Measurements from ENCODE around the gene MINK1. TPM values are rescaled to one million over a fixed set of nuclear protein-coding genes. Genes with fewer than 3 reads are reported as not detected.

MINK1 gene
- total and polyA plus RNA-seq, 10 of the 15 experiments (the other 5 are each of a cell fraction or from before 2014, with no cell fraction given): 0.08 to 55.6 (median 15.0) TPM

- in situ Hi-C loops (cut with MboI) (no loop called here), intact Hi-C loops (cut with micrococcal nuclease; ENCODE audit: unreplicated experiment) (no loop called here)
- H2AFZ ChIP-seq (ENCODE audit: control insufficient read depth, low read depth, low read length): no peak overlapping the region
- no TSS peak for BruUV-seq (replicated peaks)
- H4K20me1 ChIP-seq (ENCODE audit: control insufficient read depth, insufficient read depth): peaks cover 5% of the 10 kb centered on the region
- no peaks in the 10 kb centered on the region for H3K27me3 ChIP-seq (replicated peaks in 1 of 2; ENCODE audit: control insufficient read depth in 2 of 2, insufficient read depth in 2 of 2, low read length in 1 of 2)
- ChIA-PET CTCF (interaction anchor here (1.2 to 2.4 kb wide), 2 partner anchors 36 to 116 kb away, joined by 3 to 12 read pairs; no protein-coding TSS in a partner anchor), SMC1A (ENCODE audit: uncharacterized antibody, unreplicated experiment) (interaction anchor here (0.6 to 7.1 kb wide), 5 partner anchors 12 to 41 kb away, joined by 3 to 50 read pairs (median 4); partner anchors contain the start of gene SPAG7), RAD21 (ENCODE audit: unreplicated experiment) (interaction anchor here (9.8 kb wide), 1 partner anchor 20 kb away, joined by 73 read pairs; the partner anchor contains the start of gene SPAG7), POLR2A (interaction anchor here (0.6 to 17.5 kb wide), 3 partner anchors 20 to 72 kb away, joined by 5 to 272 read pairs (median 5); partner anchors contain the start of genes INCA1, KIF1C and SPAG7)
- 0% methylated on average over 7 of the region's 7 CpGs for WGBS (ENCODE audit: insufficient coverage, insufficient replicate concordance, low lambda C conversion rate, missing lambda C conversion rate)
- peak overlapping the region; percentile 100 for H3K27ac ChIP-seq (ENCODE audit: control insufficient read depth, insufficient read depth)
- ATAC-seq (peak; percentile 58), FAIRE-seq (peak; percentile 84), DNase-seq (ENCODE audit: low read depth, low spot score) (peak; percentile 65)
- peaks cover 37% of the 10 kb centered on the region for H3K4me1 ChIP-seq (ENCODE audit: control insufficient read depth, insufficient read depth, low read length)
- H3K9me3 ChIP-seq (replicated peaks; ENCODE audit: control insufficient read depth, insufficient read depth, low read length): no peaks in the 10 kb centered on the region
- H3K79me2 ChIP-seq (ENCODE audit: control insufficient read depth, insufficient read depth, low read length): peaks cover 82% of the 10 kb centered on the region
- peak overlapping the region; percentile 96 for H3K4me3 ChIP-seq
- peak overlapping the region; percentile 100 for H3K9ac ChIP-seq (ENCODE audit: control insufficient read depth, insufficient read depth, low read length)
- H3K4me2 ChIP-seq (ENCODE audit: control insufficient read depth, insufficient read depth): peak overlapping the region; percentile 55
- H3K36me3 ChIP-seq (ENCODE audit: control insufficient read depth in 2 of 2, insufficient read depth in 2 of 2, low read length in 1 of 2): peaks cover 20 to 22% of the 10 kb centered on the region in 2 experiments
- peak; percentile 87; the same call in 1 of the 2 replicates for TF ChIP-seq CBFB (IDR thresholded peaks at IDR 0.05; ENCODE audit: low read depth)
- TF ChIP-seq PAX5 (IDR thresholded peaks at IDR 0.05; ENCODE audit: borderline replicate concordance, low read depth, low read length): peak; percentile 94
- peak; percentile 70; the same call in 1 of the 2 replicates for TF ChIP-seq SMARCA5 (IDR thresholded peaks at IDR 0.05)
- no peak for TF ChIP-seq KDM1A (IDR thresholded peaks at IDR 0.05; ENCODE audit: borderline replicate concordance)
- no peak for TF ChIP-seq PAX8 (IDR thresholded peaks at IDR 0.05)
- peak; percentile 75 for TF ChIP-seq MLLT1 (IDR thresholded peaks at IDR 0.05)
- TF ChIP-seq YY1 (IDR thresholded peaks at IDR 0.05; ENCODE audit: low read depth, low read length): peak; percentile 51; the same call in 1 of the 2 replicates
- peak; percentile 79 for TF ChIP-seq POLR2A (IDR thresholded peaks at IDR 0.05; ENCODE audit: low read depth, low read length)
- TF ChIP-seq BACH1 (IDR thresholded peaks at IDR 0.05; ENCODE audit: borderline replicate concordance): peak; percentile 99
- TF ChIP-seq MEF2B (IDR thresholded peaks at IDR 0.05; ENCODE audit: partially characterized antibody, poor library complexity, severe bottlenecking): peak; percentile 16
- peak; percentile 54; the same call in 1 of the 2 replicates for TF ChIP-seq LARP7 (IDR thresholded peaks at IDR 0.05)
- TF ChIP-seq EP300 (IDR thresholded peaks at IDR 0.05; ENCODE audit: borderline replicate concordance in 1 of 2, control insufficient read depth in 1 of 2, low read depth in 2 of 2, low read length in 2 of 2): peak in 1 of 2 experiments; percentile 74; a peak in 1 of 4 replicates
- peak; percentile 22 for TF ChIP-seq SKIL (IDR thresholded peaks at IDR 0.05; ENCODE audit: low read depth, poor library complexity, severe bottlenecking)
- TF ChIP-seq SIN3A (IDR thresholded peaks at IDR 0.05; ENCODE audit: low read depth, low read length): 0 out of 2 replicates have a peak, but pooled peaks have one; percentile 29
- TF ChIP-seq POLR2AphosphoS5 (IDR thresholded peaks at IDR 0.05; ENCODE audit: low read length): peak; percentile 87
- no peak for TF ChIP-seq NR2F1 (conservative IDR thresholded peaks at IDR 0.05)
- TF ChIP-seq POU2F2 (IDR thresholded peaks at IDR 0.05; ENCODE audit: borderline replicate concordance, low read depth, low read length): peak; percentile 58; the same call in 2 of the 3 replicates
- TF ChIP-seq JUNB (IDR thresholded peaks at IDR 0.05): peak; percentile 92
- TF ChIP-seq HDAC2 (IDR thresholded peaks at IDR 0.05): no peak
- TF ChIP-seq SMAD5 (IDR thresholded peaks at IDR 0.05; ENCODE audit: low read depth): peak; percentile 89
- peak in 1 of 2 experiments; percentile 21; a peak in 1 of 3 replicates for TF ChIP-seq EGR1 (IDR thresholded peaks at IDR 0.05; ENCODE audit: borderline replicate concordance in 1 of 2, low read depth in 2 of 2, low read length in 2 of 2)
- 0 out of 2 replicates have a peak, but pooled peaks have one; percentile 43 for TF ChIP-seq MEF2A (IDR thresholded peaks at IDR 0.05; ENCODE audit: insufficient read depth, low read depth, low read length)
Observed at GRCh38 chr17:4945176-4945943, 112.2 kb downstream of the MINK1 start.
